Hematopoietic multipotent progenitor cell treated with erythropoietin and hydrocortisone succinate and interleukin-3 and kit ligand, for 15 days (in vitro differentiated cells): ENCODE data around the gene FGF18.

Source experiments
- DNase-seq: peaks from one replicate; pipeline ENCODE4 v3.0.0-alpha.2; 2015; ENCODE audit warnings: low spot score

Gene FGF18

DNA sequence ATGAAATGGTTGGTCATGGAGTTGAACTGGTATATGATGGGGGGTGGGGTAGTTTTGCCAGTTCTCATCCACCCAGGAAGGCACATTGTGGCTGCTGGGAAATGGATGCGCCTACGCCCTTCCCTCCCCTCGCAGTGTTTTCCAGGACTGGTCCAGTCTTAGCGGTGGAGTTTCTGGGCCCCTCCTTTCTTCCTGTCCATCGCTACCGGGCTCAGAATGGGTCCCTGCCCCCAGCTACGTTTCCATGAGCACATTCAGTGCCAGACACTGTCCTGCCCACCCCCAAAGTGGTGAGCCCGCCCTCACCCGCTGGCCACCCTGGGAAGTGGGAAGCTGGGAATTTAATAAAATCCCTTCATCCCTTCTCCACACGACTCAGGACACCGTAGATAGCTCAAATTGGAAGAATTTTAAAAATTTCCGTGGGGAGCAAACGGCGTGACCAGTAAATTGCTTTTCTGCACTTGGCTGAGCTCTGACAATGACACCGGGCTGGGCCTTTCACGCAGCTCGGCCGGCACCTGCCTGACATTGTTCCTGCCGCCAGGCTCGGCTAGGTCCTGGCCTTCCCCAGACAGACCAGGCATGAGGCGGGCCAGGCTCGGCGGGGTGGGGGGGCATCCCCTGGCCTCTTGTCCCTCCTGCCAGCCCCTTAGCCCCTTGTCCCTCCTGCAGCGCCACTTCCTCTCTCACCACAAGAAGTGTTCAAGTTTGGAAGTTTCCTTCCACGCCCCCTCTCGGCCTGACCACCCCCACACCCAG is 3.6 kb downstream of the FGF18 start:
- DNase-seq, result no peak

DNA sequence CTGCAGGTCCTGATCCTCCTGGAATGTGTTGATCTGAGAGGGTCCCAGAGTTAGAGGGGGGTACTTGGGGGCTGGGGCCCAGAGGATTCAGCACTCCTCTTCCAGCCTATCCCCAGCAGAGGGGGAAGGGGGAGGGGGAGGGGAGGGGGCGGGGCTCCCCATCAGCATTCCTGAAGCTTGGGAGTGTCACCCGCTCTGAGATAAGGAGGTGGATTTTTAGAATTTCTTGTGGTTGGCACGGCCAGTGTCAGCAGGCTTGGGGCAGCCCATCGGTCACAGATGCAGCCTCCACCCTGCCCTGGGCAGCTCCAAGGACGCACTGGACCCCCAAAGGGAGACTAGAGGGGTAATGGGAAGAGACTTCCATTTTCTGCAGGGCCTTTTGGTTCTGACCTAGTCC is 5.3 kb downstream of the FGF18 start:
- no peak for DNase-seq

DNA sequence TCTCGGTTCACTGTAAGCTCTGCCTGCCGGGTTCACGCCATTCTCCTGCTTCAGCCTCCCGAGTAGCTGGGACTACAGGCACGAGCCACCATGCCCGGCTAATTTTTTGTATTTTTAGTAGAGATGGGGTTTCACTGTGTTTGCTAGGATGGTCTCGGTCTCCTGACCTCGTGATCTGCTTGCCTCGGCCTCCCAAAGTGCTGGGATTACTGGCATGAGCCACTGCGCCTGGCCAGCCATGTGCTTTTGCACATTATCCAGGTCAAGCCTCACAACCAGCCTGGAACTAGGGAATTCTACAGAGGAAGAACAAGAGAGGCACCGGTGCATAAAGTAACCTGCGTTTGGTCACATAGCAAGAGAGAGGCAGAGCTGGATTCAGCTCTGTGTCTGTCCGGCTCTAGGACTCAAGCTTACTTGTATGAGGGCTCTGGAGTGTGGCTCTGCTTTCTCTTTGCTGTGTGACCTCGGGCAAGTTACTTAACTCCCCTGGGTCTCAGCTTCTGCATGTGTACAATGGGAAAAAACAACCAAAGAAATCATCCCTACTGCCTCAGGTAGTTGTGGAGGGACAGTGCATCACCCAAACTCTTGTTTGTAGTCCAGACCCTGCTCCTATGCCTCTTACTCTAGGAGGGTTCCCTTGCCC is 6.3 kb downstream of the FGF18 start:
- no peak for DNase-seq

DNA sequence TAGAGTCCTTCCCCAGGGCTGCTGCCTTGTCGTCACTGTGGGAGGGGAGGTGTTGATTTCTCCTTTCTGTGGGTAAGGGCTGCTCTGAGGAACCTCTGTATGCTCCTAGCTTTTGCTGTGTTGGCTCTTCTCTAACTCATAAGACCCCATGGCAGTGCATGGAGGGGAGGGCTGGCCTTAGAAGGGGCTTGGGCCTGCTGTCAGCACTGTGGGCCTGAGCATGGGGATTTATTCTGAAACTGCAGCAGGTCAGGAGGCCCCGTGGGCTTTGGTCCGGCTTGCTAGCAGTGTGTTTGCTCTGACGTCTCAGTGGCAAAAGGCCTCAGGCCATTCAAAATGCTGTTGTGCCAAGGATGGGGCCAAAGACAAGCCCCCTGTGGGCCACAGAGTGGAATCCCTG is 6.8 kb downstream of the FGF18 start:
- DNase-seq, result no peak

DNA sequence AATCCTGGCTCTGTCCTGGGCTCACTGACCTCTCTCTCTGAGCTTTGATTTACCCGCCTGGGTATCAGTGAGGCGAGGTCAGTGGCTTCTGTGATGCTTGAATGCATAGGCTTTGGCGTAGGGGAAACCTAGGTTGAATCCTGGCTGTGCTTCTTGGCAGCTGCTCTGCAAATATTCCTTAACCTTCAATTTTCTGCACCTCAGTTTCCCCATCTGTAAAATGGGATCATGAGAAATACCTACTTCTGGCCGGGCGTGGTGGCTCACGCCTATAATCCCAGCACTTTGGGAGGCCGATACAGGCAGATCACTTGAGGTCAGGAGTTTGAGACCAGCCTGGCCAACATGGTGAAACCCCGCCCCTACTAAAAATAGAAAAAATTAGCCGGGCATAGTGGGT is 7.2 kb downstream of the FGF18 start:
- DNase-seq, result no peak

DNA sequence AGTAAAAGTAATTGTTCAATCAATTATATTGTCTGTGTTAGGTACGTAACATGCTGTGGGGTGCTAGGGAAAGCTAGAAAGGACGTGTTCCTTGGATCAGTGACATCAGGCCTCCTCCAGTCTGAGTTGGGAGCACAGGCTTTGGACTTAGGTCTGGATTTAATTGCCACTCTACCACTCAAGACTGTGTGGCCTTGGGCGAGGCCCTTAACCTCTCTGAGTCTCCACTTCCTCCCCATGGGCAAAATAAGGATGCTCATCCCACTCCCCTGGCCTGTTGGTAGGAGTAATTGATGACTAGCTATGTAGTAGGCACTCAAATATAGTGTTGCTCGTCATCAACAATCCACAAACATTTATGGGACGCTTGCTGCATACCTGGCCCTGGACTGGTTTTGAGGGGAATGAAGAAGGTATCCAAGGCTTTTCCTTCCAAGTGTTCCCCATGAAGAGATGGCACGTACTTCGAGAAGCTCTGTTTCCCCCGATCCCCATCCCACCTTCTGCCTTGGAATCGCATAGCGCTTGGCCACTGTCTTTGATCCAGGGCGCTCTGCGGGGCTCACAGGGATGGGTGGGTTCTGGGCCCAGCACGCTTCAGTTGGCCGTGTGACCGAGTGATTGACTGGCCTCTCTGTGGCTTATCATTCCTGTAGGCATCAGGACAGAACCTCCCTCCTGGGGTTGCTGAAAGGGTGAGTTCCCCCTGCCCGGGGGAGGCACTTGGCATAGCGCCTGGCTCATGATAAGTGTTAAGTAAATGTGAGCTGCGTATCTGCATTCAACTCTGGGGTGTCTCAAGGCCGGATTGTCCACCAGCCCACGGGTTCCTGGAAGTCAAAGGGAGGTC is 8.1 kb downstream of the FGF18 start:
- DNase-seq, result no peak

DNA sequence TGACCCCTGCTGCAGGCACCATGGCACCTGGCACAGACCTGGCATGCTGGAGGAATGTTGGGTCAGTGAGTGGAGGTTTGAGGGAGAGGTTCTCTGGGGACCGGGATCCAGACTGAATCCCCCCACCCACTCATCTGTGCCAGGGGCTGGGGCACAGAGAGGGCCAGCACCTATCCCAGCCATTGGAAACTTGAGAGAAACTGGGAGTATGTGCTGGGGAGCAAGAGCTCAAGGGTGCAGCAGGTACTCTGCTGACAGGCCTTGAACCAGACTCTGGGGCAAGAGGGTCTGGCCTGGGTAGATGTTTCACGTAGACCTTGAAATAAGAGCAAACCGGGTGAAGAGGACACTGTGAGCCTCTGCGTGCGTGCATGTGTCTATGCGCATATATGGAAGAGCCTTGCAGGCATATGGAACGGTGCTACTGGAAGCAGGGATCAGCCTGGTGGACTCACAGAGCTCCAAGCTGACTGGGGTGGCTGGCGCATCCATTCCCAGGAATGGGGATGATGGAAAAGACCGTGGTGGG is 8.8 kb downstream of the FGF18 start:
- no peak for DNase-seq

DNA sequence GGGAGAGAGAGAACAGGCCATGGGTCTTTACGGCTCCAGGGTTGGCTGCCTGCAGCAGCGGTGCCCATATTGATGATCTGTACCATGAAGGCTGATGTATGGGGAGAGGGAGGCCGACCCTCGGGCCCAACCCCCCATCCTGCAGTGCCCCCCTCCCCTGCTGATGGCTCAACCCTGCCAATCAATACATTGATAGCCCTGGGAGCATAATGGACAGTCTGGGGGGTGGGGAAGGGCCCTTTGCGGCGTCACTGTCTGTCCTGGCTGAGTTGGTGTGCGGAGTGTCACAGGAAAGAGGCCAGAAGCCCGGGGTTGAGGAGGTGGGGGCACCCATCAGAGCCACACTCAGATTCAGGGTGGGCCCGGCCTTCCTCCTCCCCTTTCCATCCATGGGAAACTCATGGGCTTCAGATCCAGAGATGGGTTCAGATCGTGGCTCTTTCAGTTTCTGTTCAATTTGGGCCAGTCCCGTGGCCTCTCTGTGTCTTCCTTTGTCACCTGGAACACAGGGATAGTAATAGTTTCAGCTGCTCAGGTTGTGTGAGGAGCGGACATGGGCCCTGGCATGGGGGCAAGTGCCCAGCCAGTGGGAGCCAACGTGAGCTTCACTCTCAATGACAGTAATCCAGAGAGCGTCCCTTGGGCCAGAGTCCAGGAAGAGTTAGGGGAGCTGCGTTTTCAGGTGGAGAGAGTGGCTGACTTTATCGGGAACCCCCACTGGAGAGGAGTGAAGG is 9.5 kb downstream of the FGF18 start:
- DNase-seq, result no peak

DNA sequence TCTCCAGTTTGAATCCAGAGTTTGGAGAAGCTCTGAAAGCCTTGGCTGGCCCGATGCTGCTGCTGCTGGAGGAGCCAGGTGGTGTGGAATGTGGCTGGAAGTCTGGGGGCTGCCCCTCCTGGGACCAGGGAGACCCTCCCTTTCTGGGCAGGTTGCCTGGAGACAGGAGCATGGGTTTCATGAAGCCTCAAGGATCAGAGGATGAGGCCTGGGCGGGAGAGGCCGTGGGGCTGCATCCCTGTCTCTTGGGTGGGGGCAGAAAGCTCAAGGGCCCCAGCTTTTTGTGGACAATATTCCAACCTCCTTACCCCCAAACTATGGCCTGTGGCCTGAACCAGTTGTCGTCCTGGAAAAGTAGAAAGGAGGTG is 10.1 kb downstream of the FGF18 start:
- no peak for DNase-seq

DNA sequence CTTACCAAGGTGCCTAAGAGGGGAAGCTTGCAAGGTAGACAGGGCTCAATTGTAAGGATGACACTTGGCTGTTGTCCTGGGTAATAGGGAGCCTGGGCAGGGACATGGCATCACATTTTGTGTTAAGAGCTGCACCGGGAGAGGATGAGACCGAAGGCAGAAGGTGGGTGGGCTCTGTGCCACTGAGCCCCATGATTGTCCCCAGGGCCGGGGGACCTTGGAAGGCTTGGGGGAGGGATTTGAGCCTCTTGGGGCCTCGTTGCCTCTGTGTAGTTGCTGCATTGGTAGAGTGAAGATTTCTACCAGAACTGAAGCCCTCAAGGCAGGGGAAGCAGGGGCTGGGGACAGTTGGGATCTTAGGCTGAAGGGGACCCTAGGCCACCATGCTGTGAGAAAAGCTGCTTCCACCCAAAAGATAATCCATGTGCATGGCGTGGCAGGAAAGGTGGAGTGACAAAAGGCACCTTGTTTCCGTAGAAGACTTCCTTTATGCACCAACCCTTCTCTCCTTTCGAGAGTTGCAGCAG is 11.9 kb downstream of the FGF18 start:
- no peak for DNase-seq

DNA sequence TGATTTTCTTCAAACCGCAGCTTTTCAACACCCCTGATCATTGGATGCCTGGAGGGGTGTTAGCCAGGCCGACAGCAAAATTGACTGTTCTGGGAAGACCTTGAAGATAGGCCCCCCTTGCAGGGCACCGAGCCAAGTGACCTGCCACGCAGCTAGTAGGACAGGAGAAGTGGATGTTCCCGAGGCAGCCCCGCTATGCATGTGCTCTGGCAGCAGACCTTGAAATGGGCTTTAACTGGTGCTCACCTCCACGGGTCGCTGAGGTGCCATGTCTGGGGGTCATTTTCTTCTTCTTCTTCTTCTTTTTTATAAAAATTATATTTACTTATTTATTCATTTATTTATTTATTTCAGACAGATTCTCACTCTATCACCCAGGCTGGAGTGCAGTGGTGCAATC is 12.6 kb downstream of the FGF18 start:
- no peak for DNase-seq

DNA sequence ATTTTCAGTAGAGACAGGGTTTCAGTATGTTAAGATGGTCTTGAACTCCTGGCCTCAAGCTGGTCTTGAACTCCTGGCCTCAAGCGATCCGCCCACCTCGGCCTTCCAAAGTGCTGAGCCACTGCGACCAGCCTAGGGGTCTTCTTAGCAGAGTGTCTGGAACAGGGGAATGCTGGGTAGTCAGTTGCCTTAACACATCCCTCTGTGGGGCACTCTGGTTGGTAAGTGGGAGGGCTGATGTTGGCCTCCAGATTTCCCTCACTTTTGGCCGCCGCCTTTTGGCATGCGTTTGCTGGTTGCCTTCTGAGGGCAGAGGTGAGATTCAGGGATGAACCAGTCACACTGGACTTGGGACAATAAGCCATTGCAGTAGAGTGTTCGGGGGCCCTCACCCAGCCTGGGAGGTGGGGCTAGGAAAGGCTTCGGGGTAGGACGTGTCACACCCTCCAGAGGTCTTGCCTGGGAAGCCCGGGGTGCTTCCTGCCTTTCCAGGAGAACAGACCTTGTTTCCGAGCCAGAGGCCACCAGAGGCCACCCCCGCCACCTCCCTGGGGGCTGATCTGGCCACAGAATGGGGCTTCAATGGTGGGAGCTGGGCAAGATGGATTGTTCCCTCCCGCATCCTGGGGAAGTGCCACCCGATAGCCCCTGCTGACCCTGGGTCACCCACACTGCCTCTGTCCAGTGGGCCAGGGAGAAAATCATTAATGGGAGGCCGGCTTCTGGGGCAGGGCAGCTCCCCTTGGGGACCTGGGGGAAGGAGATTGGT is 13.3 kb downstream of the FGF18 start:
- DNase-seq, result no peak

DNA sequence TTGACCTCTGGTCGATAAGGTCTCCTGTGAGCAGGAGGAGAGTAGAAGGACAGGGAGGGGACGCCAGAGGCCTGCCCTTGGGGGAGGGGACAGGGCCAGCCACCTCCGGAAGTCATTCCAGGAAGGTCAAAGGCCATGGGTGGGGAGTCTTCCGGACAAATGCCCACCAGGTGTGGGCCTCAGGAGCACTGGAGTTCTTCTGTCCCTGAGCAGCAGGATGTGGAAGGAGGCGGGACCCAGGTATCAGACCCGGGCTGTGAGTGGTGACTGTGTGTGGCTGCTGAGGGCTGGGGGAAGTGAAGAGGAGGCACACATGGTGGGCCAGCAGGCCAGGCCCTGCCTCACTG is 13.9 kb downstream of the FGF18 start:
- DNase-seq, result no peak

DNA sequence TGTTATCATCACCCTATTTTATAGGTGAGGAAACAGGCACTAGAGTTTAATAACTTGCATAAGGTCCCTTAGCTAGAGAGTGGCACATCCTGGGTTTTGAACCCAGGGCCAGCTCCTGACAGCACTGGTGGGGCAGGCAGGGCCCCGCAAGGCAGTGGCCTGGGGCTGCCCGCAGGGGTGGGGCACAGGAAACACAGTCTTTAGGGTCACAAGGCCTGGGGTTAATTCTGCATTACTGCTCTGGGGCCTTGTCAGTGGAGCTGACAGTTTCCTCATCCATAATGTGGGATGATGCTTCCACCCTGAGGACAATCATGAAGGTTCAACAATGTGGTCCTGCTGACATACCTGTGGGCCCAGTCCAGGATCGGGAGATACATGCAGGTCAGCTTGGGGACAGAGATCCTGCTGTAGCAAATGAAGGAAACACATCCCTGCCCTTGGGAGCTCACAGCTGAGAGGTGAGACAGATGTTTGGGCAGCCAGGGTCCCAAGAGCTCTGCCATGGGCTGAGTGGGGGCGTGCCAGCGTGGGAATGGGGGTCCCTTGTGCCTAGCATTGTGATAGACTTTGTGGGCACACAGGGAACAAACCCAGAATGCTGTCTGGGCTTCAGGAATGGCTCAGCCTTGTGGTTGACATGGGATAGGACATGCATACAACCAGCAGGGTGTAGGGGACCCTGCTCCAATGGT is 14.7 kb downstream of the FGF18 start:
- no peak for DNase-seq

DNA sequence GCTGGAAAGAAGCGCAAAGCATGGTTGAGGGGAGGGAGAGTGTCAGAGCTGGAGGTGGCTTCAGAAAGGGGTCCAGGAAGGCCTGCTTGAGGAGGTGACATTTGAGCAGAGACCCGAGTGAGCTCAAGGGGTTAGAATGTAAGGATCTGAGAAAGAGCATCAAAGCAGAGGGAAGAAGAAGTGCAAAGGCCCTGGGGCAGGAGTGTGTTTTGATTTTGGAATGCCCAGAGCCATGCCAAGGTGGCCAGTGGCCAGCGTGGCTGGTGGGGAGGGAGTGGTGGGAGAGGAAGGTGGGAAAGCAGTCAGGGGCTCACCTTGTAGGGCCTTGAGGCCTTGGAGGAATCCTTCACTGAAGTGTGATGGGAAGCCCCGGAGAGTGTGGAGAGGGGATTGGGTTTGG is 15.4 kb downstream of the FGF18 start:
- DNase-seq, result no peak

DNA sequence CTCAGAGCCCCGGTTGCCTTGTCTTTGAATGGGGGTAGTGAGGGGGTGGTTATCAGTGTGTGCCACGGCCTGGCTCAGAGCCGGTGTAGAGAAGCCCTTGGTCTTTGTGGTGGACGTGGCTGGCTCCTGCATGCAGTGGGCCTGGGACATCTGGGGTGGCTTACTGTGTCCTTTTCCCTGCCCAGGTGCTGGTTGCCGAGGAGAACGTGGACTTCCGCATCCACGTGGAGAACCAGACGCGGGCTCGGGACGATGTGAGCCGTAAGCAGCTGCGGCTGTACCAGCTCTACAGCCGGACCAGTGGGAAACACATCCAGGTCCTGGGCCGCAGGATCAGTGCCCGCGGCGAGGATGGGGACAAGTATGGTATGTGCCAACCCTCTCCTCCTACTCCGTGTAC is 16.5 kb downstream of the FGF18 start:
- no peak for DNase-seq

DNA sequence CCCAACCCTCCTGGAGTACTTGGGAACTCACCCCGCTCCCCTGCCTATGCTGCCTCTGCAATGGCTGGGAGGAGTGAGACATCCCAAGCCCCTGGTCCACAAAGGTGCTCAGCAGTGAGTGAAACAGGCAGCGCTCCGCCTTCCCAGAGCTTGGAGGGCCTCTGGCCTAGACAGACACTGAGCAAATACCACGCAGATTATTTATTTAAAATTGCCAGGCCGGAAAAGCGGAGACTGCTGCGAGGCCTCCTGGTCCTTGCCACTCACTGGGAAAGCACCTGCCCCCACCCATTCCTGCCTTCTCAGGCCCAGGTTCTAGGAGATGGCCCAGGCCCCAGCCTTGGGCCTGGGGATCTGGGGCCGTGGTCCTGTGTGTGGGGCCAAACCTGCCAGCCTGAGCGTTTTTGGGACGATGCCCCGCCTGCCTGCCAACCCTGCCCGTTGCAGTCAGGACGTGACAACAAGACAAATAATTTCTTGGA is 17.4 kb downstream of the FGF18 start:
- DNase-seq, result no peak

DNA sequence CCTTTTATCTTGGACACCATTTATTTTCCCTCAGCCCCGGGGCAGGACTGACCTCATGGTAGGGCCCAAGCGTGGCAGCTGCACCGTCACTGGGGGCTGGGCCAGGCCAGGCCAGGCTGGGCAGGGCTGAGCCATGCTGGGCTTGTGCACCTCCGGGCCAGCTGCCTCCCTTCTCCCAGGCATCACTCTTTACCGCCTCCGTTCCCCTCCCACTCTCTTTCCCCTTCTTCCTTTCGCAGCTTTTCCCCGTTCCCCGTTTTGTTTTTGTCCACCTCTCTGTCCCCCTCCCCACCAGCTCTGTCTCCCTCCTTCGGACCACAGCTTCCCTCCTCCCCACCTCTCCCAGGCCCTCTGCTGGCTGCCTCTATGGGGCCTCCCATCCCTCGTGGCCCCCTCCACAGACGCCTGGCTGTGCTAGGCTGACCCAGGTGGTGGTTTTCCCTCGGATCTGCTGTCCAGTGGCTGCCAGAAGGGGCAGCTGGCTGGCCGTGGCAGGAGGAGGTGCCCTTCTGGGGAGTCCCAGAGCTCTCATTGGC is 17.9 kb downstream of the FGF18 start:
- DNase-seq, result no peak

DNA sequence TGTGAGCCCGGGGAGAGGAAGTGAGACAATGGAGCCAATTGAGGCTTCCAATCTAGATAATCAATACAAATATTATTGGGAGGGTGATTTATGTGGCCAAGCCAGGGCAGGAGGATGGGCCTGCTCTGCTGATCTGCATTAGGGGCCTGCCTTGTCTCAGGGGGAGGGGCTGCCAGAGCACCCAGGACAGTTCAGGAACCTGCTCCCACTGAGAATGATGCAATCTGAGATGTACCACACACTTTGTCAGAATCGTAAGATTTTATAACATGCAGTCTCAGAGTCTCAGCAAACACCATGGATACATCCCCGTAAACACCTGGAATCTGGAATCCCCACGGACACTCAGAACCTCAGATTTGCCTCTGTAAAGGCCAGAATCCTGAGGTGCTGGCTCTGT is 19.3 kb downstream of the FGF18 start:
- DNase-seq, result no peak

DNA sequence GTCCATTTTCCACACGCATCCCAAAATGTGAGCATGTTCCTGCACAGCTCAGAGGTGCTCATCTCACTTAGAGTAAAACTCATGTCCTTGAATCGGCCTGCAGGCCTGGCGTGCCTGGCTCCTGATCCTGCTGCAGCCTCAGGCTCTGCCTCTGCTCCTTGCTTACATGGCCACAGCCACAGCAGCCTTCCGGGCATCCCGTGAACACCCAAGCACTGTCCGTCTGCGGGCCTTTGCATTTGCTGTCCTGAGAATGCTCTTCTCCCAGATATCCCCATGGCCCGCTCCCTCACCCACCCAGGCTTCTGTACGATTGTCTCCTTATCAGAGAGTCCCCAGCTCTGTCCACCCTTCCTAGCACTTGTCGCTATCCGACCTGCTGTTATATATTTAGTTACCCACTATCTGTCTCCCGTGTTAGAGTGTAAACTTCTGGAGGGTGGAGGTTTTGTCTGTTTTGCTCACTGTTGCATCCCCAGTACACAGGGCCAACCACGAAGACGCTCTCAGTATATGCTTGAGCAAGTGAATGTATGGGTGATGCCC is 21.9 kb downstream of the FGF18 start:
- DNase-seq, result no peak
